ENCODE measurements around the gene TNIK.

DNA sequence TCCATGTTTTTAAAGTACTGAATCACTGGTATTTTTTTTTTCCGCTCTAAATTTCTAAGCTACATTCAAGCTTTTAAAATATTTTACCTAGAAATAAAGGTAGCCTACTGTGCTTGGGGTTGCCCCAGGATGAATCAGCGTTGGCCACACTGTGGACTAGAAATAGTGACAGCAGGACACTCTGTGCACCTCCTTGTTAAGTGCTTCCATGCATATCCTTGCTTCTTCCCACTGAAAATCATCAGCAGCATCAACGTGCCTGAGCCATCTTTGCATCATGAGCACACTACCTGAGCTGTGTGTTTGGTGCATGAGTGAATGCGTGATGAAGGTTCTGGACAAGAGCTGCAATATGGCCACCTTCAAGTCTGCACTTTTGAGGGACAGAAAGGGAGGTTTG lies 291.7 kb downstream of the TNIK start:
- TF ChIP-seq MXI1 (conservative IDR thresholded peaks at IDR 0.05; ENCODE audit: poor library complexity, severe bottlenecking), result no peak
- TF ChIP-seq, protein P1, sequence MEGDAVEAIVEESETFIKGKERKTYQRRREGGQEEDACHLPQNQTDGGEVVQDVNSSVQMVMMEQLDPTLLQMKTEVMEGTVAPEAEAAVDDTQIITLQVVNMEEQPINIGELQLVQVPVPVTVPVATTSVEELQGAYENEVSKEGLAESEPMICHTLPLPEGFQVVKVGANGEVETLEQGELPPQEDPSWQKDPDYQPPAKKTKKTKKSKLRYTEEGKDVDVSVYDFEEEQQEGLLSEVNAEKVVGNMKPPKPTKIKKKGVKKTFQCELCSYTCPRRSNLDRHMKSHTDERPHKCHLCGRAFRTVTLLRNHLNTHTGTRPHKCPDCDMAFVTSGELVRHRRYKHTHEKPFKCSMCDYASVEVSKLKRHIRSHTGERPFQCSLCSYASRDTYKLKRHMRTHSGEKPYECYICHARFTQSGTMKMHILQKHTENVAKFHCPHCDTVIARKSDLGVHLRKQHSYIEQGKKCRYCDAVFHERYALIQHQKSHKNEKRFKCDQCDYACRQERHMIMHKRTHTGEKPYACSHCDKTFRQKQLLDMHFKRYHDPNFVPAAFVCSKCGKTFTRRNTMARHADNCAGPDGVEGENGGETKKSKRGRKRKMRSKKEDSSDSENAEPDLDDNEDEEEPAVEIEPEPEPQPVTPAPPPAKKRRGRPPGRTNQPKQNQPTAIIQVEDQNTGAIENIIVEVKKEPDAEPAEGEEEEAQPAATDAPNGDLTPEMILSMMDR (IDR thresholded peaks at IDR 0.05; ENCODE audit: poor library complexity, severe bottlenecking), result no peak
- TF ChIP-seq, protein P2, sequence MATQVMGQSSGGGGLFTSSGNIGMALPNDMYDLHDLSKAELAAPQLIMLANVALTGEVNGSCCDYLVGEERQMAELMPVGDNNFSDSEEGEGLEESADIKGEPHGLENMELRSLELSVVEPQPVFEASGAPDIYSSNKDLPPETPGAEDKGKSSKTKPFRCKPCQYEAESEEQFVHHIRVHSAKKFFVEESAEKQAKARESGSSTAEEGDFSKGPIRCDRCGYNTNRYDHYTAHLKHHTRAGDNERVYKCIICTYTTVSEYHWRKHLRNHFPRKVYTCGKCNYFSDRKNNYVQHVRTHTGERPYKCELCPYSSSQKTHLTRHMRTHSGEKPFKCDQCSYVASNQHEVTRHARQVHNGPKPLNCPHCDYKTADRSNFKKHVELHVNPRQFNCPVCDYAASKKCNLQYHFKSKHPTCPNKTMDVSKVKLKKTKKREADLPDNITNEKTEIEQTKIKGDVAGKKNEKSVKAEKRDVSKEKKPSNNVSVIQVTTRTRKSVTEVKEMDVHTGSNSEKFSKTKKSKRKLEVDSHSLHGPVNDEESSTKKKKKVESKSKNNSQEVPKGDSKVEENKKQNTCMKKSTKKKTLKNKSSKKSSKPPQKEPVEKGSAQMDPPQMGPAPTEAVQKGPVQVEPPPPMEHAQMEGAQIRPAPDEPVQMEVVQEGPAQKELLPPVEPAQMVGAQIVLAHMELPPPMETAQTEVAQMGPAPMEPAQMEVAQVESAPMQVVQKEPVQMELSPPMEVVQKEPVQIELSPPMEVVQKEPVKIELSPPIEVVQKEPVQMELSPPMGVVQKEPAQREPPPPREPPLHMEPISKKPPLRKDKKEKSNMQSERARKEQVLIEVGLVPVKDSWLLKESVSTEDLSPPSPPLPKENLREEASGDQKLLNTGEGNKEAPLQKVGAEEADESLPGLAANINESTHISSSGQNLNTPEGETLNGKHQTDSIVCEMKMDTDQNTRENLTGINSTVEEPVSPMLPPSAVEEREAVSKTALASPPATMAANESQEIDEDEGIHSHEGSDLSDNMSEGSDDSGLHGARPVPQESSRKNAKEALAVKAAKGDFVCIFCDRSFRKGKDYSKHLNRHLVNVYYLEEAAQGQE (IDR thresholded peaks at IDR 0.05; ENCODE audit: borderline replicate concordance), result no peak
